GM12878 (cell line): ENCODE results near the gene CCDC186. TPM values are rescaled to one million over a fixed set of nuclear protein-coding genes. Genes with fewer than 3 reads are reported as not detected.

Experiments
- ATAC-seq: fragments of 200-7000 bp; cut with Tn5 transposase; 3 replicates; pipeline ENCODE4 v1.9.1; 2020; ENCODE audit warnings: mild to moderate bottlenecking, moderate library complexity
- BruUV-seq: library from RNA; stranded (reverse); fragments of 400-500 nt; replicated peaks from 2 replicates; lab custom pipeline; 2021; lab: Mats Ljungman, UMichigan
- CTCF ChIA-PET: fragments of 300-600 bp; sonication (Branson Sonifier 250); formaldehyde crosslinking; extraction: SDS; loops from one replicate; lab custom pipeline; 2021; ENCODE audit warnings: inconsistent platforms; lab: Yijun Ruan, JAX
- POLR2A ChIA-PET: fragments of 350-600 bp; formaldehyde crosslinking; extraction: SDS; loops from one replicate; lab custom pipeline; 2021; ENCODE audit warnings: inconsistent platforms; lab: Charles Lee
- RAD21 ChIA-PET: fragments of 300-600 bp; sonication (Branson Sonifier 250); formaldehyde crosslinking; loops from one replicate; lab custom pipeline; 2023; ENCODE audit warnings: antibody characterized with exemption; ENCODE audit not compliant: unreplicated experiment; lab: Charles Lee
- SMC1A ChIA-PET: fragments of 300-600 bp; sonication (Branson Sonifier 250); formaldehyde crosslinking; loops from one replicate; lab custom pipeline; 2023; ENCODE audit not compliant: unreplicated experiment, uncharacterized antibody; lab: Charles Lee
- DNase-seq: peaks from one replicate; pipeline ENCODE4 v3.0.0-alpha.2; 2011; ENCODE audit warnings: low read depth, low spot score
- FAIRE-seq: peaks from 3 replicates; lab custom pipeline; 2011; peaks lifted over from hg19 to GRCh38; lab: Jason Lieb, UNC
- H2AFZ ChIP-seq: 2 replicates; pipeline ENCODE4 v1.6.0; 2011; ENCODE audit warnings: low read depth, low read length, control low read depth; ENCODE audit not compliant: control insufficient read depth
- H3K27ac ChIP-seq: 2 replicates; pipeline ENCODE4 v1.5.1; 2011; ENCODE audit warnings: control low read depth; ENCODE audit not compliant: control insufficient read depth, insufficient read depth
- H3K27me3 ChIP-seq, 2 experiments: replicated peaks in 1 of 2; 2 replicates each; pipeline versions ENCODE4 v1.6.0 to v1.6.1; 2011; ENCODE audit warnings: low read length in 1 of 2; ENCODE audit not compliant: control insufficient read depth in 2 of 2, insufficient read depth in 2 of 2
- H3K36me3 ChIP-seq, 2 experiments: 2 replicates each; pipeline ENCODE4 v1.5.1; 2011; ENCODE audit warnings: low read length in 1 of 2; ENCODE audit not compliant: control insufficient read depth in 2 of 2, insufficient read depth in 2 of 2
- H3K4me1 ChIP-seq: 2 replicates; pipeline ENCODE4 v1.6.1; 2011; ENCODE audit warnings: mild to moderate bottlenecking, low read length, moderate library complexity, mixed read lengths; ENCODE audit not compliant: control insufficient read depth, insufficient read depth
- H3K4me2 ChIP-seq: 2 replicates; pipeline ENCODE4 v1.6.0; 2011; ENCODE audit warnings: control low read depth; ENCODE audit not compliant: control insufficient read depth, insufficient read depth
- H3K4me3 ChIP-seq: fragments of 200-600 bp; sonication (generic); 2 replicates; pipeline ENCODE4 v1.5.1; 2016
- H3K79me2 ChIP-seq: 2 replicates; pipeline ENCODE4 v1.6.0; 2011; ENCODE audit warnings: low read length; ENCODE audit not compliant: control insufficient read depth, insufficient read depth
- H3K9ac ChIP-seq: 2 replicates; pipeline ENCODE4 v1.8.0; 2011; ENCODE audit warnings: low read length, control low read depth, mixed read lengths; ENCODE audit not compliant: control insufficient read depth, insufficient read depth
- H3K9me3 ChIP-seq: replicated peaks from 3 replicates; pipeline ENCODE4 v1.5.1; 2011; ENCODE audit warnings: mild to moderate bottlenecking, low read length; ENCODE audit not compliant: control insufficient read depth, insufficient read depth
- H4K20me1 ChIP-seq: 2 replicates; pipeline ENCODE4 v1.6.0; 2011; ENCODE audit not compliant: control insufficient read depth, insufficient read depth
- ASH2L ChIP-seq: fragments of 300-600, 200-600 bp; sonication (generic); IDR thresholded peaks from 2 replicates; pipeline ENCODE4 v1.6.1; 2017; ENCODE audit warnings: low read depth, mild to moderate bottlenecking, borderline replicate concordance
- BHLHE40 ChIP-seq, 2 experiments: fragments of 450-650 bp in 1 of 2; IDR thresholded peaks; 2 replicates each; pipeline ENCODE4 v1.6.1; 2011 to 2017; ENCODE audit warnings: low read depth in 2 of 2, borderline replicate concordance in 1 of 2, improper control_type of control experiment in 1 of 2, low read length in 1 of 2, mild to moderate bottlenecking in 1 of 2
- BMI1 ChIP-seq: fragments of 450-650 bp; IDR thresholded peaks from 2 replicates; pipeline ENCODE4 v1.6.1; 2016; ENCODE audit warnings: mild to moderate bottlenecking, moderate library complexity, borderline replicate concordance
- BRCA1 ChIP-seq: IDR thresholded peaks from 2 replicates; pipeline ENCODE4 v1.6.1; 2011; ENCODE audit warnings: low read depth, low read length, improper control_type of control experiment
- DPF2 ChIP-seq: fragments of 450-650 bp; IDR thresholded peaks from 2 replicates; pipeline ENCODE4 v1.6.1; 2017; ENCODE audit warnings: mild to moderate bottlenecking
- KLF5 ChIP-seq: fragments of 450-650 bp; IDR thresholded peaks from 2 replicates; pipeline ENCODE4 v1.6.1; 2014; ENCODE audit warnings: mild to moderate bottlenecking; ENCODE audit not compliant: partially characterized antibody
- MEF2B ChIP-seq: fragments of 450-650 bp; IDR thresholded peaks from 2 replicates; pipeline ENCODE4 v1.6.1; 2018; ENCODE audit warnings: mild to moderate bottlenecking, moderate library complexity; ENCODE audit not compliant: partially characterized antibody, poor library complexity, severe bottlenecking
- NRF1 ChIP-seq: conservative IDR thresholded peaks from 2 replicates; pipeline ENCODE4 v1.6.1; 2011; ENCODE audit warnings: mild to moderate bottlenecking, low read depth, low read length, improper control_type of control experiment
- RAD51 ChIP-seq: fragments of 450-650 bp; IDR thresholded peaks from 2 replicates; pipeline ENCODE4 v1.6.1; 2016; ENCODE audit warnings: moderate library complexity, mild to moderate bottlenecking, inconsistent platforms
- SP1 ChIP-seq: IDR thresholded peaks from one replicate; pipeline ENCODE4 v1.6.1; 2011; ENCODE audit warnings: low read depth, low read length
- SPI1 ChIP-seq: IDR thresholded peaks from 2 replicates; pipeline ENCODE4 v1.6.1; 2011; ENCODE audit warnings: low read depth, mild to moderate bottlenecking, low read length, moderate library complexity, borderline replicate concordance; ENCODE audit not compliant: insufficient read depth
- TCF12 ChIP-seq: IDR thresholded peaks from 2 replicates; pipeline ENCODE4 v1.6.1; 2011; ENCODE audit warnings: low read depth, mild to moderate bottlenecking, low read length
- TCF7 ChIP-seq: IDR thresholded peaks from 2 replicates; pipeline ENCODE4 v1.6.1; 2014; ENCODE audit warnings: antibody characterized with exemption, borderline replicate concordance
- ZBED1 ChIP-seq: IDR thresholded peaks from 2 replicates; pipeline ENCODE4 v1.6.1; 2016; ENCODE audit warnings: borderline replicate concordance
- WGBS: methylation state at CpG from one replicate; pipeline ENCODE4 v1.1.6; 2016; ENCODE audit warnings: low lambda C conversion rate; ENCODE audit not compliant: insufficient replicate concordance, insufficient coverage; ENCODE audit errors: missing lambda C conversion rate; 5-methylcytosine and 5-hydroxymethylcytosine counted together
- in situ Hi-C: fragments of 300-500 bp; cut with MboI; formaldehyde crosslinking; loops from 9 replicates; pipeline ENCODE4 v1.14.3; 2018; ENCODE audit warnings: mixed read lengths
- intact Hi-C: fragments of 100-400 bp; cut with micrococcal nuclease; formaldehyde crosslinking; loops from one replicate; pipeline ENCODE4 v1.14.2; 2022; ENCODE audit not compliant: unreplicated experiment
- polyA plus RNA-seq, 11 experiments: library from polyadenylated mRNA; depleted of rRNA in 4 of 11; unstranded in 6 of 11; stranded (reverse) in 5 of 11; fragments of >200 nt; fragmentation: Nextera tagmentation in 4 of 11; fragmentation: Illumina TruSeq in 1 of 11; extraction: Ambion mirVana in 4 of 11; extraction: Trizol in 1 of 11; gene quantifications; 1 replicate in 1 of 11; 2 replicates in 10 of 11; pipeline versions ENCODE4 v1.2.1 to v1.2.3, GENCODE V29; 2011 to 2016; ENCODE audit warnings: inconsistent platforms in 2 of 11, missing spikeins in 2 of 11, low read depth in 1 of 11
- total RNA-seq, 4 experiments: library from RNA; depleted of rRNA in 3 of 4; stranded (reverse); fragments of >200 nt in 3 of 4; fragmentation: Illumina TruSeq in 1 of 4; extraction: Trizol in 1 of 4; gene quantifications; 2 replicates each; pipeline versions ENCODE4 v1.2.1 to v1.2.3, GENCODE V29; 2013 to 2021
- TF ChIP-seq, protein P1 (sequence below): IDR thresholded peaks from 2 replicates; pipeline ENCODE4 v1.6.1; 2012; ENCODE audit warnings: low read depth, low read length, improper control_type of control experiment
- TF ChIP-seq, protein P2 (sequence below): IDR thresholded peaks from 2 replicates; pipeline ENCODE4 v1.6.1; 2012; ENCODE audit warnings: improper control_type of control experiment, low read depth, low read length; ENCODE audit not compliant: insufficient replicate concordance

Gene CCDC186
- total and polyA plus RNA-seq, 10 of the 15 experiments (the other 5 are each of a cell fraction or from before 2014, with no cell fraction given) = 3.5 to 13.1 (median 7.3) TPM

DNA sequence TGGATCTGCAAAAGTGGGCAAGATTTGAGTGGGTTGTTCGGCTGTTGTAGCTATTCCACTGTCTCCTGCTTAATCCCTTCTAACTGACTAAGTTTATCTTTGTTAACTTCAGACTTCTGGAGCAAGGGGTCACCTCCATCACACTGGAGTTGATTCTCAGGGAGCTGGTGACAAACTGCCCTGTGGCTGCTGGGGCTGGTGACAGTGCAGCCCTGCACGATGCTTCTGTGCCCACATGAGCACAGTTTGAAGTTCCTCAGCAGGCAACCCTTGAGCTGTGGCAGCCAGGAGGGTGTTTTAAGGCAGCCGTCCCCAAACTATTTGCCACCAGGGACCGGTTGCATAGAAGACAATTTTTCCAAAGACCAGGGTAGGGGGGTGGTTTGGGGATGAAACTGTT is 89.8 kb downstream of the CCDC186 start:
- no peak overlapping the region for H3K4me2 ChIP-seq
- no peak overlapping the region for H3K27ac ChIP-seq
- TF ChIP-seq TCF7 = no peak
- no peak for TF ChIP-seq KLF5
- no peak for TF ChIP-seq TCF12
- TF ChIP-seq ASH2L = no peak
- TF ChIP-seq DPF2 = no peak
- TF ChIP-seq, protein P1, sequence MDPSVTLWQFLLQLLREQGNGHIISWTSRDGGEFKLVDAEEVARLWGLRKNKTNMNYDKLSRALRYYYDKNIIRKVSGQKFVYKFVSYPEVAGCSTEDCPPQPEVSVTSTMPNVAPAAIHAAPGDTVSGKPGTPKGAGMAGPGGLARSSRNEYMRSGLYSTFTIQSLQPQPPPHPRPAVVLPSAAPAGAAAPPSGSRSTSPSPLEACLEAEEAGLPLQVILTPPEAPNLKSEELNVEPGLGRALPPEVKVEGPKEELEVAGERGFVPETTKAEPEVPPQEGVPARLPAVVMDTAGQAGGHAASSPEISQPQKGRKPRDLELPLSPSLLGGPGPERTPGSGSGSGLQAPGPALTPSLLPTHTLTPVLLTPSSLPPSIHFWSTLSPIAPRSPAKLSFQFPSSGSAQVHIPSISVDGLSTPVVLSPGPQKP = no peak
- no peak for TF ChIP-seq SP1
- TF ChIP-seq SPI1 = no peak
- TF ChIP-seq BMI1 = no peak
- TF ChIP-seq, protein P2, sequence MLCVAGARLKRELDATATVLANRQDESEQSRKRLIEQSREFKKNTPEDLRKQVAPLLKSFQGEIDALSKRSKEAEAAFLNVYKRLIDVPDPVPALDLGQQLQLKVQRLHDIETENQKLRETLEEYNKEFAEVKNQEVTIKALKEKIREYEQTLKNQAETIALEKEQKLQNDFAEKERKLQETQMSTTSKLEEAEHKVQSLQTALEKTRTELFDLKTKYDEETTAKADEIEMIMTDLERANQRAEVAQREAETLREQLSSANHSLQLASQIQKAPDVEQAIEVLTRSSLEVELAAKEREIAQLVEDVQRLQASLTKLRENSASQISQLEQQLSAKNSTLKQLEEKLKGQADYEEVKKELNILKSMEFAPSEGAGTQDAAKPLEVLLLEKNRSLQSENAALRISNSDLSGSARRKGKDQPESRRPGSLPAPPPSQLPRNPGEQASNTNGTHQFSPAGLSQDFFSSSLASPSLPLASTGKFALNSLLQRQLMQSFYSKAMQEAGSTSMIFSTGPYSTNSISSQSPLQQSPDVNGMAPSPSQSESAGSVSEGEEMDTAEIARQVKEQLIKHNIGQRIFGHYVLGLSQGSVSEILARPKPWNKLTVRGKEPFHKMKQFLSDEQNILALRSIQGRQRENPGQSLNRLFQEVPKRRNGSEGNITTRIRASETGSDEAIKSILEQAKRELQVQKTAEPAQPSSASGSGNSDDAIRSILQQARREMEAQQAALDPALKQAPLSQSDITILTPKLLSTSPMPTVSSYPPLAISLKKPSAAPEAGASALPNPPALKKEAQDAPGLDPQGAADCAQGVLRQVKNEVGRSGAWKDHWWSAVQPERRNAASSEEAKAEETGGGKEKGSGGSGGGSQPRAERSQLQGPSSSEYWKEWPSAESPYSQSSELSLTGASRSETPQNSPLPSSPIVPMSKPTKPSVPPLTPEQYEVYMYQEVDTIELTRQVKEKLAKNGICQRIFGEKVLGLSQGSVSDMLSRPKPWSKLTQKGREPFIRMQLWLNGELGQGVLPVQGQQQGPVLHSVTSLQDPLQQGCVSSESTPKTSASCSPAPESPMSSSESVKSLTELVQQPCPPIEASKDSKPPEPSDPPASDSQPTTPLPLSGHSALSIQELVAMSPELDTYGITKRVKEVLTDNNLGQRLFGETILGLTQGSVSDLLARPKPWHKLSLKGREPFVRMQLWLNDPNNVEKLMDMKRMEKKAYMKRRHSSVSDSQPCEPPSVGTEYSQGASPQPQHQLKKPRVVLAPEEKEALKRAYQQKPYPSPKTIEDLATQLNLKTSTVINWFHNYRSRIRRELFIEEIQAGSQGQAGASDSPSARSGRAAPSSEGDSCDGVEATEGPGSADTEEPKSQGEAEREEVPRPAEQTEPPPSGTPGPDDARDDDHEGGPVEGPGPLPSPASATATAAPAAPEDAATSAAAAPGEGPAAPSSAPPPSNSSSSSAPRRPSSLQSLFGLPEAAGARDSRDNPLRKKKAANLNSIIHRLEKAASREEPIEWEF = no peak
- TF ChIP-seq BHLHE40 (IDR thresholded peaks at IDR 0.05; ENCODE audit: borderline replicate concordance in 1 of 2, low read depth in 2 of 2, low read length in 1 of 2) = no peak
- no peak for TF ChIP-seq BRCA1
- no peak for TF ChIP-seq NRF1
- TF ChIP-seq ZBED1 = no peak
- no peak for TF ChIP-seq MEF2B
- TF ChIP-seq RAD51 = no peak
- SMC1A ChIA-PET = interaction anchor here (1.6 kb wide), 1 partner anchor 12 kb away, joined by 4 read pairs; no protein-coding TSS in a partner anchor
- DNase-seq (no peak), FAIRE-seq (no peak), ATAC-seq (no peak)
- WGBS = 38% methylated on average over 4 of the region's 4 CpGs
- CTCF ChIA-PET = no interaction called here
- H3K79me2 ChIP-seq = no peaks in the 10 kb centered on the region
- no peak overlapping the region for H3K4me3 ChIP-seq
- RAD21 ChIA-PET = no interaction called here
- H3K27me3 ChIP-seq = no peaks in the 10 kb centered on the region
- no peaks in the 10 kb centered on the region; the same call in 2 of the 3 replicates for H3K9me3 ChIP-seq
- H3K9ac ChIP-seq = no peak overlapping the region
- H3K4me1 ChIP-seq = no peaks in the 10 kb centered on the region; the same call in 1 of the 2 replicates
- BruUV-seq = no TSS peak
- in situ Hi-C loops = no loop called here
- H4K20me1 ChIP-seq = no peaks in the 10 kb centered on the region
- POLR2A ChIA-PET = no interaction called here
- intact Hi-C loops = no loop called here
- no peaks in the 10 kb centered on the region for H3K36me3 ChIP-seq
- H2AFZ ChIP-seq = no peak overlapping the region
